Ascending aorta (tissue), 2 donors: ENCODE data around the gene AAMP. TPM values are rescaled to one million over a fixed set of nuclear protein-coding genes. Genes with fewer than 3 reads are reported as not detected.

ENCODE experiments used
- DNase-seq, 2 donors: peaks; one replicate each; pipeline ENCODE4 v3.0.0-alpha.2; 2019; ENCODE audit warnings: low spot score in 2 of 2
- H3K27ac ChIP-seq, 2 donors: fragments of 200-600 bp; sonication (generic); one replicate each; pipeline ENCODE4 v1.5.1; 2016 to 2017; ENCODE audit warnings: mild to moderate bottlenecking in 1 of 2
- H3K27me3 ChIP-seq: fragments of 200-600 bp; sonication (generic); one replicate; pipeline ENCODE4 v1.5.1; 2017
- H3K36me3 ChIP-seq, 2 donors: fragments of 200-600 bp; sonication (generic); one replicate each; pipeline ENCODE4 v1.5.1; 2016
- H3K4me1 ChIP-seq, 2 donors: fragments of 200-600 bp; sonication (generic); one replicate each; pipeline ENCODE4 v1.5.1; 2016 to 2017; ENCODE audit warnings: mild to moderate bottlenecking in 1 of 2
- H3K4me3 ChIP-seq, 2 donors: fragments of 200-600 bp; sonication (generic); one replicate each; pipeline ENCODE4 v1.5.1; 2016 to 2017; ENCODE audit warnings: mild to moderate bottlenecking in 1 of 2
- H3K9me3 ChIP-seq, 2 donors: fragments of 200-600 bp; sonication (generic); one replicate each; pipeline ENCODE4 v1.5.1; 2016
- intact Hi-C: fragments of 100-400 bp; cut with DNase I; formaldehyde crosslinking; loops from one replicate; pipeline ENCODE4 v1.15.1; 2023
- total RNA-seq: library from RNA; depleted of rRNA; stranded (reverse); fragments of >200 nt; gene quantifications from one replicate; pipeline ENCODE4 v1.1.0, GENCODE V29; 2016
- TF ChIP-seq, protein P1 (sequence below), 3 experiments: fragments of 200-600 bp in 2 of 3; fragments of 450-650 bp in 1 of 3; sonication (generic) in 2 of 3; IDR thresholded peaks; one replicate each; pipeline ENCODE4 v1.5.1; 2016 to 2019; ENCODE audit warnings: antibody characterized with exemption in 3 of 3, mild to moderate bottlenecking in 1 of 3, moderate library complexity in 1 of 3

The AAMP gene
- total RNA-seq, 1 donor from 2014 or later = 73.7 TPM

DNA sequence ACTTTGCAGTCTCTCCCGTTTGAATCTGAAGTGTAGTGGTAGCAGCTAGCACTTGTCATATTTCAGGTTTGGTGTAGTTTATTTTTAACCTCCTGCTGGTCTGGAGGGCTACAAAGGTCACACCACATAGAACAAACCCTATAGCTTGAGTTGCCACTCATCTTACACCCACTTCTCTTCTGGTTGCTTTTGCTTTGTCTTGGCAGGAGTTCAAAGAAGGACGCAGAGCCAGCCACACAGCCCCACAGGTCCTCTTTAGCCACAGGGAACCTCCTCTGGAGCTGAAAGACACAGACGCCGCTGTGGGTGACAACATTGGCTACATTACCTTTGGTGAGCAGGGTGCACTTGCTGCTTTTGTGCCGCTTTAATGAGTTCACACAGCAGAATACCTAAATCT, 24.7 kb downstream of the AAMP start:
- DNase-seq = peak in 1 of 2 donors; percentile 56
- no peak overlapping the region for H3K27ac ChIP-seq
- H3K27me3 ChIP-seq = no peaks in the 10 kb centered on the region
- peaks cover 9 to 19% of the 10 kb centered on the region in 2 donors for H3K4me1 ChIP-seq
- intact Hi-C loops = no loop called here
- TF ChIP-seq, protein P1, sequence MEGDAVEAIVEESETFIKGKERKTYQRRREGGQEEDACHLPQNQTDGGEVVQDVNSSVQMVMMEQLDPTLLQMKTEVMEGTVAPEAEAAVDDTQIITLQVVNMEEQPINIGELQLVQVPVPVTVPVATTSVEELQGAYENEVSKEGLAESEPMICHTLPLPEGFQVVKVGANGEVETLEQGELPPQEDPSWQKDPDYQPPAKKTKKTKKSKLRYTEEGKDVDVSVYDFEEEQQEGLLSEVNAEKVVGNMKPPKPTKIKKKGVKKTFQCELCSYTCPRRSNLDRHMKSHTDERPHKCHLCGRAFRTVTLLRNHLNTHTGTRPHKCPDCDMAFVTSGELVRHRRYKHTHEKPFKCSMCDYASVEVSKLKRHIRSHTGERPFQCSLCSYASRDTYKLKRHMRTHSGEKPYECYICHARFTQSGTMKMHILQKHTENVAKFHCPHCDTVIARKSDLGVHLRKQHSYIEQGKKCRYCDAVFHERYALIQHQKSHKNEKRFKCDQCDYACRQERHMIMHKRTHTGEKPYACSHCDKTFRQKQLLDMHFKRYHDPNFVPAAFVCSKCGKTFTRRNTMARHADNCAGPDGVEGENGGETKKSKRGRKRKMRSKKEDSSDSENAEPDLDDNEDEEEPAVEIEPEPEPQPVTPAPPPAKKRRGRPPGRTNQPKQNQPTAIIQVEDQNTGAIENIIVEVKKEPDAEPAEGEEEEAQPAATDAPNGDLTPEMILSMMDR (IDR thresholded peaks at IDR 0.05) = no peak
- H3K4me3 ChIP-seq = no peak overlapping the region
- H3K36me3 ChIP-seq = peaks cover 85 to 93% of the 10 kb centered on the region in 2 donors
- no peaks in the 10 kb centered on the region for H3K9me3 ChIP-seq

DNA sequence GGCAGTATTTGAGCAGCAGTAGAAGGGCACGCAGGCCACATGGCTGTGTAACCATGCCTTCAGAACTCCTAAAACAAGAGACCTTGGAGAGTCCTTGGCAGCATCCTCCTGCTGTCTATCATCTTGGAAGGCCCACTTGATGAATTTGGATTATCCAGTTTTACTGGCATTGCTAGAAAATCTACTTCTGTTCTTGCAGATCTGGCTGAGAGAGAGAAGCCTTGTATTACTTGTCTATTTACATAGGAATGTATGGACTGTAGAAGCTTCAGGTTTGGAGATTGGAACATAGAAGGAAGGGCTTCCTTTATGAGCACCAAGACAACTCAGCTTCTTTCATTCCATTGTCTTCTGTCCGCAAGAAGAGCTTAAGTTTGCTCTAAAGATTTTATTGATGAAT, 25.3 kb downstream of the AAMP start:
- no peak overlapping the region for H3K27ac ChIP-seq
- H3K4me1 ChIP-seq = peaks cover 9 to 19% of the 10 kb centered on the region in 2 donors
- DNase-seq = no peak
- no peak overlapping the region for H3K4me3 ChIP-seq
- H3K36me3 ChIP-seq = peaks cover 85 to 93% of the 10 kb centered on the region in 2 donors
- H3K9me3 ChIP-seq = no peaks in the 10 kb centered on the region
- H3K27me3 ChIP-seq = no peaks in the 10 kb centered on the region
- TF ChIP-seq, protein P1 (IDR thresholded peaks at IDR 0.05) = no peak
- intact Hi-C loops = no loop called here

DNA sequence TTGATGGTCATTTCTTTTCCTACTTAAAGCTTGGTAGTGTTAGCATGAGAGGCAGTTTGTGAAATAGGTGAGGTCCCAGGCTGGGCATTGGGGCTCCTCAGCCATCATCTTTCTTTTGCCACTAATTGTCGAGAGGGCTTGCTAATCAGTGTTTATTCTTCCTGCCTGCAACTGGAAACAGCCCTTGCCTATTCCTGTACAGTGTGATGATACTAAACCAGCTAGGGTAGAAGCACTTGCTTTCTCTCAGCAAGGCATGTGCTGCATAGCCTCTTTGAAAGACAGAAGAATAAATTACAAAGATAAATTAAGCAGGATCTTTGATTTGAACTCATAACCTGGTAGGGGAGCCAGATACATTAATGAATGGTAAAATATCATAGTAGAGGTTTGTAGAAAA, 25.7 kb downstream of the AAMP start:
- TF ChIP-seq, protein P1 (IDR thresholded peaks at IDR 0.05) = no peak
- Histone ChIP-seq H3K27me3 (no peaks in the 10 kb centered on the region), H3K4me3 (no peak overlapping the region), H3K9me3 (no peaks in the 10 kb centered on the region), H3K4me1 (peaks cover 9 to 19% of the 10 kb centered on the region in 2 donors), H3K27ac (no peak overlapping the region), H3K36me3 (peaks cover 85 to 93% of the 10 kb centered on the region in 2 donors)
- DNase-seq = no peak
- intact Hi-C loops = no loop called here

DNA sequence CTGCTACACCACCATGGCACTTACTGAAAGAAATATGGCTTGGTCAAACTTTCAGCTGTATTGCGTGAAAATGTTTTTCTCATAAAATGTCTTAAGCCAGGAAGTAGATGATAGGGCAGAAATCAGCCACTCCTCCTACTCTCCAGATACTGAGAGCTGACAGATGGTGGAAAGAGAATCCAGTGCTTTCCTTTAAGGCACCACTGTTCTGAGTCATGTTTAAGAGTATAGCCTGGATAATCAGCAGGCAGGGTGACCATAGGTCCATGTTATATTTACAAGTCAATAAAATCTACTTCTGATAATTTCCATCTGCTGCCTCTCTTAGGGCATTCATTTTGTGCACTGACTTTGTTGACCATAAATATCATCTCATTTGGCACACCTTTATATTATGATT, 31.1 kb downstream of the AAMP start:
- Histone ChIP-seq H3K4me3 (no peak overlapping the region), H3K27me3 (no peaks in the 10 kb centered on the region), H3K27ac (peak overlapping the region; percentile 28 to 31), H3K4me1 (peaks cover 9 to 19% of the 10 kb centered on the region in 2 donors), H3K9me3 (no peaks in the 10 kb centered on the region), H3K36me3 (peaks cover 81 to 91% of the 10 kb centered on the region in 2 donors)
- TF ChIP-seq, protein P1 (IDR thresholded peaks at IDR 0.05) = no peak
- no peak for DNase-seq
- intact Hi-C loops = no loop called here

DNA sequence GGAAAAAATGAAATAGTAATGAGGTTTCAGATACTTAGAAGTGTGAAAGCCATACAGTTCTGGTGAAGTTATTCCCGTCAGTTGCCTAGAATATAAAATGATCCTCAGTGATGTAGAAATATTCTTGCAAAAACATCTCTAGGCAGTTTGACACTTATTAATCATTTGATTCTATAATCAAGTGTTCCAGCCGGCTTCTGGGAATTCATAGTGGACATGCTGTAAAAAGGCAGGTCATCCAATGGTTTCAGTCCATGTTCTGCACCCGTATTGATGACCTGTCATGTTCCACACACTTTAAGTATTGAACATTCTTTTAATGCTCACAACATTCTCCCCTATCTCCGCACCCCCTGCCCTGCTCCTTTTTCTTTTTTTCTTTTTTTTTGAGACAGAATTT, 33.1 kb downstream of the AAMP start:
- Histone ChIP-seq H3K36me3 (peaks cover 78 to 90% of the 10 kb centered on the region in 2 donors), H3K4me1 (peaks cover 5 to 14% of the 10 kb centered on the region in 2 donors)
- intact Hi-C loops = no loop called here

More for the DNA sequence above, 33.1 kb downstream of the AAMP start:
- H3K4me3 ChIP-seq = no peak overlapping the region
- no peaks in the 10 kb centered on the region for H3K9me3 ChIP-seq
- no peaks in the 10 kb centered on the region for H3K27me3 ChIP-seq
- TF ChIP-seq, protein P1 (IDR thresholded peaks at IDR 0.05) = no peak
- H3K27ac ChIP-seq = no peak overlapping the region
- no peak for DNase-seq
